Naive thymus-derived CD4-positive, alpha-beta T cell (primary cell): ENCODE measurements around the gene TPI1. TPM values are rescaled to one million over a fixed set of nuclear protein-coding genes. Genes with fewer than 3 reads are reported as not detected.
"Not testable (repeated sequence)": the region's sequence is repeated elsewhere in the genome, so short reads cannot be mapped to it uniquely, and the experiment has no call there.

ENCODE experiments used
- ATAC-seq: fragments of 150-1000 bp; cut with Tn5 transposase; 2 replicates; pipeline ENCODE4 v1.10.0; 2021; ENCODE audit warnings: mild to moderate bottlenecking, moderate library complexity
- CTCF ChIA-PET: fragments of 350-600 bp; sonication (Branson Sonifier 250); formaldehyde crosslinking; loops from one replicate; lab custom pipeline; 2021; ENCODE audit warnings: antibody characterized with exemption; lab: Charles Lee
- POLR2A ChIA-PET: fragments of 350-600 bp; sonication (Branson Sonifier 250); formaldehyde crosslinking; loops from one replicate; lab custom pipeline; 2021; ENCODE audit warnings: antibody characterized with exemption, inconsistent platforms; lab: Charles Lee
- DNase-seq, 9 donors: peaks; one replicate each; pipeline versions ENCODE4 v3.0.0 to v3.0.0-alpha.2; 2020 to 2022; ENCODE audit warnings: mixed read lengths in 1 of 9
- H3K27ac ChIP-seq: one replicate; pipeline ENCODE4 v1.7.0; 2013; ENCODE audit warnings: mild to moderate bottlenecking, low read depth, low read length, moderate library complexity
- H3K27me3 ChIP-seq, 2 donors: one replicate each; pipeline ENCODE4 v1.7.0; 2013; ENCODE audit warnings: low read length in 2 of 2, mild to moderate bottlenecking in 2 of 2, moderate library complexity in 2 of 2; ENCODE audit not compliant: control insufficient read depth in 2 of 2, insufficient read depth in 2 of 2
- H3K36me3 ChIP-seq, 3 experiments: 1 replicate in 2 of 3; 2 replicates in 1 of 3; pipeline ENCODE4 v1.7.0; 2013; ENCODE audit warnings: low read length in 3 of 3, mild to moderate bottlenecking in 3 of 3, moderate library complexity in 1 of 3; ENCODE audit not compliant: insufficient read depth in 3 of 3, control insufficient read depth in 2 of 3
- H3K4me1 ChIP-seq, 2 donors: one replicate each; pipeline ENCODE4 v1.7.0; 2013; ENCODE audit warnings: low read length in 2 of 2, mild to moderate bottlenecking in 2 of 2, moderate library complexity in 1 of 2; ENCODE audit not compliant: control insufficient read depth in 2 of 2, insufficient read depth in 2 of 2
- H3K4me3 ChIP-seq: 2 replicates; pipeline ENCODE4 v1.7.0; 2013; ENCODE audit warnings: mild to moderate bottlenecking, low read length
- H3K9me3 ChIP-seq, 3 experiments: 1 replicate in 2 of 3; 2 replicates in 1 of 3; pipeline ENCODE4 v1.7.0; 2013; ENCODE audit warnings: low read length in 3 of 3; ENCODE audit not compliant: control insufficient read depth in 2 of 3
- H3K27ac Mint-ChIP-seq, 9 donors: one replicate each; pipeline ENCODE4 v1.8.0; 2020 to 2022; ENCODE audit warnings: mixed read lengths in 9 of 9, mild to moderate bottlenecking in 8 of 9, moderate library complexity in 5 of 9, inconsistent platforms in 2 of 9
- H3K27me3 Mint-ChIP-seq, 5 donors: one replicate each; pipeline ENCODE4 v1.8.0; 2021 to 2022; ENCODE audit warnings: mixed read lengths in 5 of 5, mild to moderate bottlenecking in 1 of 5
- H3K36me3 Mint-ChIP-seq, 5 donors: one replicate each; pipeline ENCODE4 v1.8.0; 2020 to 2022; ENCODE audit warnings: mixed read lengths in 5 of 5, mild to moderate bottlenecking in 3 of 5, inconsistent platforms in 1 of 5
- H3K4me1 Mint-ChIP-seq, 7 donors: one replicate each; pipeline ENCODE4 v1.8.0; 2020 to 2022; ENCODE audit warnings: mixed read lengths in 7 of 7, mild to moderate bottlenecking in 3 of 7, inconsistent platforms in 1 of 7
- H3K4me3 Mint-ChIP-seq, 10 donors: one replicate each; pipeline ENCODE4 v1.8.0; 2020 to 2022; ENCODE audit warnings: mild to moderate bottlenecking in 10 of 10, mixed read lengths in 10 of 10, moderate library complexity in 6 of 10, inconsistent platforms in 2 of 10
- H3K9me3 Mint-ChIP-seq, 11 donors: one replicate each; pipeline ENCODE4 v1.8.0; 2020 to 2022; ENCODE audit warnings: mixed read lengths in 11 of 11, mild to moderate bottlenecking in 4 of 11, inconsistent platforms in 1 of 11, moderate library complexity in 1 of 11
- intact Hi-C, 2 donors: fragments of 100-400 bp; cut with micrococcal nuclease; formaldehyde crosslinking; loops; one replicate each; pipeline ENCODE4 v1.15.1; 2023
- polyA plus RNA-seq, 2 donors: library from polyadenylated mRNA; unstranded; fragments of 300-500 nt; fragmentation: Illumina TruSeq; gene quantifications; one replicate each; pipeline ENCODE4 v1.2.3, GENCODE V29; 2021
- total RNA-seq, 6 experiments: library from RNA in 5 of 6; stranded (reverse) in 5 of 6; gene quantifications; 1 replicate in 5 of 6; 2 replicates in 1 of 6; pipeline ENCODE4 v1.2.3 and lab custom pipeline; 2021 to 2026

Gene TPI1
- total and polyA plus RNA-seq, 7 experiments from 2014 or later, result 89.7 to 1,293 (median 163) TPM

- no peaks in the 10 kb centered on the region for H3K27me3 Mint-ChIP-seq
- no peaks in the 10 kb centered on the region for H3K9me3 Mint-ChIP-seq
- H3K4me3 Mint-ChIP-seq, result no peak overlapping the region
- DNase-seq, result no peak
- peaks cover 20 to 68% (median 31%) of the 10 kb centered on the region in 3 experiments for H3K36me3 ChIP-seq
- H3K4me1 Mint-ChIP-seq, result peaks cover 8 to 18% (median 10%) of the 10 kb centered on the region in 7 donors
- H3K27ac Mint-ChIP-seq, result peak overlapping the region in 2 of 9 donors; percentile 74 to 80
- H3K27ac ChIP-seq, result no peak overlapping the region
- H3K27me3 ChIP-seq, result no peaks in the 10 kb centered on the region
- intact Hi-C loops, result no loop called here
- peaks cover 11 to 12% of the 10 kb centered on the region in 2 donors for H3K4me1 ChIP-seq
- no peak for ATAC-seq
- H3K9me3 ChIP-seq, result no peaks in the 10 kb centered on the region
- peaks cover 10 to 43% (median 28%) of the 10 kb centered on the region in 5 donors for H3K36me3 Mint-ChIP-seq
- ChIA-PET POLR2A (interaction anchor here (1.7 to 6.5 kb wide), 2 partner anchors 9 to 11 kb away, joined by 4 to 90 read pairs; partner anchors contain the start of genes CDCA3, SPSB2 and USP5), CTCF (interaction anchor here (0.6 to 2.2 kb wide), 5 partner anchors 8 to 556 kb away, joined by 3 to 8 read pairs (median 4); partner anchors contain the start of genes SPSB2 and USP5)
- H3K4me3 ChIP-seq, result no peak overlapping the region
Measured at GRCh38 chr12:6863586-6864321, 3.6 kb upstream of the TPI1 start.

DNA sequence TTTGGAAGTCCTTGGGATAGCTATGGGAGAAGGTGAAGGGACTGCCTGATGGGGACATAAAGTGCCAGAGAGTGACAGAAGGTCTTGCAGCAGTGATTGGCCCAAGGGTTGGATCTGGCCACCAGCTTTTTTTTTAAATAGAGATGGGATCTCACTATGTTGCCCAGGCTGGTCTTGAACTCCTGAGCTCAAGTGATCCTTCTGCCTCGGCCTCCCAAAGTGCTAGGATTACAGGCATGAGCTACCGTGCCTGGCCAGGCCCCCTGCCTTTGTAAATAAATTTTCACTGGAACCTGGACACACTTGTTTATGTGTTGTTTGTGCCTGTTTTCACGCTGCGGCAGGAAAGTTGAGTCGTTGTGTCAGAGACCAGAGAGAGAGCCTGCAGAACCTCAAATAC lies 2.0 kb upstream of the TPI1 start:
- not testable (repeated sequence) for H3K27ac ChIP-seq, H3K9me3 ChIP-seq, DNase-seq, H3K27me3 Mint-ChIP-seq, H3K9me3 Mint-ChIP-seq, H3K4me3 ChIP-seq, H3K27me3 ChIP-seq, ATAC-seq
- POLR2A ChIA-PET, result interaction anchor here (1.4 to 6.5 kb wide), 5 partner anchors 8 to 112 kb away, joined by 3 to 90 read pairs (median 4); partner anchors contain the start of genes CDCA3, MLF2, SPSB2 and USP5
- intact Hi-C loops, result loop anchor here in 1 of 2 donors (5.0 kb wide), 1 partner anchor 227 kb away; the partner anchor contains the start of gene C1R
- Mint-ChIP-seq H3K36me3 (peaks cover 10 to 55% (median 28%) of the 10 kb centered on the region in 5 donors), H3K4me3 (peak overlapping the region in 9 of 10 donors; percentile 9 to 91 (median 71)), H3K27ac (peak overlapping the region in 5 of 9 donors; percentile 38 to 87 (median 70)), H3K4me1 (peaks cover 20 to 34% (median 23%) of the 10 kb centered on the region in 7 donors)
- Histone ChIP-seq H3K36me3 (peaks cover 15 to 61% (median 18%) of the 10 kb centered on the region in 3 experiments), H3K4me1 (peaks cover 21 to 23% of the 10 kb centered on the region in 2 donors)
- CTCF ChIA-PET, result interaction anchor here (0.6 to 2.2 kb wide), 2 partner anchors 13 to 247 kb away, joined by 3 to 8 read pairs; partner anchors contain the start of gene USP5

GRCh38 chr12:6866163-6866919 lies 990 bp upstream of the TPI1 start:
- Mint-ChIP-seq H3K9me3 (no peaks in the 10 kb centered on the region), H3K4me1 (peaks cover 25 to 44% (median 32%) of the 10 kb centered on the region in 7 donors), H3K4me3 (peak overlapping the region; percentile 87 to 93 (median 90)), H3K27me3 (no peaks in the 10 kb centered on the region), H3K36me3 (peaks cover 5 to 55% (median 19%) of the 10 kb centered on the region in 5 donors), H3K27ac (peak overlapping the region; percentile 33 to 95 (median 85))
- Histone ChIP-seq H3K27me3 (no peaks in the 10 kb centered on the region), H3K9me3 (no peaks in the 10 kb centered on the region), H3K4me3 (peak overlapping the region; percentile 61), H3K27ac (peak overlapping the region; percentile 82), H3K4me1 (peaks cover 29% of the 10 kb centered on the region in 2 donors), H3K36me3 (peaks cover 6 to 61% (median 8%) of the 10 kb centered on the region in 3 experiments)
- ChIA-PET CTCF (interaction anchor here (0.9 to 3.8 kb wide), 2 partner anchors 14 to 81 kb away, joined by 3 to 31 read pairs; partner anchors contain the start of genes CDCA3 and USP5), POLR2A (interaction anchor here (0.9 to 6.5 kb wide), 13 partner anchors 10 to 774 kb away, joined by 3 to 90 read pairs (median 4); partner anchors contain the start of genes C12orf57, CDCA3, MLF2 and RNU7-1)
- ATAC-seq, result no peak
- intact Hi-C loops, result loop anchor here in 1 of 2 donors (5.0 kb wide), 1 partner anchor 226 kb away; the partner anchor contains the start of gene C1R
- DNase-seq, result no peak

GRCh38 chr12:6866920-6867412 lies 365 bp upstream of the TPI1 start:
- H3K36me3 Mint-ChIP-seq, result peaks cover 4 to 55% (median 18%) of the 10 kb centered on the region in 5 donors
- Histone ChIP-seq H3K27ac (peak overlapping the region; percentile 82), H3K4me3 (peak overlapping the region; percentile 61), H3K4me1 (peaks cover 36% of the 10 kb centered on the region in 2 donors), H3K9me3 (no peaks in the 10 kb centered on the region), H3K36me3 (peaks cover 6 to 55% (median 7%) of the 10 kb centered on the region in 3 experiments), H3K27me3 (no peaks in the 10 kb centered on the region)
- POLR2A ChIA-PET, result interaction anchor here (0.9 to 6.5 kb wide), 15 partner anchors 10 to 773 kb away, joined by 3 to 90 read pairs (median 4); partner anchors contain the start of genes C12orf57, CDCA3, ENO2 and RNU7-1
- H3K4me1 Mint-ChIP-seq, result peaks cover 30 to 50% (median 38%) of the 10 kb centered on the region in 7 donors
- H3K27me3 Mint-ChIP-seq, result no peaks in the 10 kb centered on the region
- peak; percentile 10 for ATAC-seq
- CTCF ChIA-PET, result interaction anchor here (0.9 to 3.8 kb wide), 5 partner anchors 15 to 81 kb away, joined by 3 to 31 read pairs (median 4); partner anchors contain the start of genes CDCA3 and USP5
- peak overlapping the region; percentile 87 to 93 (median 90) for H3K4me3 Mint-ChIP-seq
- H3K9me3 Mint-ChIP-seq, result no peaks in the 10 kb centered on the region
- peak overlapping the region; percentile 68 to 95 (median 87) for H3K27ac Mint-ChIP-seq
- intact Hi-C loops, result loop anchor here (1.0 to 5.0 kb wide), 4 partner anchors 15 to 225 kb away; partner anchors contain the start of genes USP5 (in 2 of the 2), C1R (in 1 of the 2), EMG1 (in 1 of the 2) and MLF2 (in 1 of the 2)
- DNase-seq, result peak in 1 of 9 donors; percentile 75

DNA sequence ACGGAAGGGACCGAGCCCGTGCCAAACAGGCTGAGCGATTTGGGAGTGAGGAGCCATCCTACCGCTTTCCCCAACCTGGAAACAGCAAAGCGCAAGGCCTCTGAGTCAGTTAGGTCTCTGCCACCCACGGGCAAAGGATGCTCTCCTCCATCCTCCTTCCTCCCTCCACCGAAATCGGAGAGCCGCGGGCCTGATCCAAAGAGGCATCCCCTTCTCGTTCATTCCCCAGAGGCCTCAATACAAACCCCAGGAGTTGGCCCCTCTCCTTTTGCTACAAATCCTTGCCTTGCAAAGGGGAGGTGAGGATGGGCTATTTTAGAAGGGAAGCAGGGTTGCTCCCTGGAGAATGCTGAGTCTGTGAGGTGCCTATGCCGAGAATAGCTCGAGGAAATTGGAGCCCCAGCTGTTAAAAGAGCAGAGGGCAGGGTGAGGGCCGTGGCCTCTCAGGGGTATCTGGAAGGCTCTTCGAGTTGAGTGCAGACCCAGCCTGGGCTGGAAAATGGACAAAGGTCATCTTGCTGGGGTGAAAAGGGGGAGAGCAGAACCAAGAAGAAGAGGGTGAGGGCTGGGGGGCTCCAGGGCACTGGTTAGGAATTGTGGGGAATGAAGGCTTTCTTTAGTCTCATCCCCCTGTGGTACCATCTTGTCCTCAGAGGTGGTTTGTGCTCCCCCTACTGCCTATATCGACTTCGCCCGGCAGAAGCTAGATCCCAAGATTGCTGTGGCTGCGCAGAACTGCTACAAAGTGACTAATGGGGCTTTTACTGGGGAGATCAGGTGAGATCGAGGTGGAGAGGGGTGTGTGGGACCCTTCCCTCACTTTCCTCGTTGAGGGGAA lies 1.1 kb downstream of the TPI1 start:
- peak overlapping the region; percentile 82 for H3K27ac ChIP-seq
- peaks cover 38 to 39% of the 10 kb centered on the region in 2 donors for H3K4me1 ChIP-seq
- Mint-ChIP-seq H3K27me3 (no peaks in the 10 kb centered on the region), H3K36me3 (peaks cover 0 to 53% (median 10%) of the 10 kb centered on the region in 5 donors), H3K9me3 (no peaks in the 10 kb centered on the region), H3K4me1 (peaks cover 34 to 55% (median 44%) of the 10 kb centered on the region in 7 donors), H3K27ac (peak overlapping the region; percentile 74 to 90 (median 81)), H3K4me3 (peak overlapping the region; percentile 87 to 93 (median 89))
- DNase-seq (peak in 1 of 9 donors; percentile 11), ATAC-seq (no peak)
- H3K9me3 ChIP-seq, result no peaks in the 10 kb centered on the region
- POLR2A ChIA-PET, result interaction anchor here (0.6 to 6.5 kb wide), 25 partner anchors 10 to 435 kb away, joined by 3 to 90 read pairs (median 3); partner anchors contain the start of genes C12orf57, CDCA3, ENO2 and MLF2
- H3K27me3 ChIP-seq, result no peaks in the 10 kb centered on the region
- intact Hi-C loops, result loop anchor here (1.0 to 5.0 kb wide), 15 partner anchors 46 to 320 kb away; partner anchors contain the start of genes C1R (in 2 of the 2), C12orf57 (in 1 of the 2), C1RL (in 1 of the 2) and ENO2 (in 1 of the 2)
- peaks cover 2 to 52% (median 6%) of the 10 kb centered on the region in 3 experiments for H3K36me3 ChIP-seq
- CTCF ChIA-PET, result interaction anchor here (0.9 to 6.9 kb wide), 16 partner anchors 9 to 244 kb away, joined by 3 to 45 read pairs (median 4); partner anchors contain the start of genes C12orf57, C1RL, CDCA3 and ENO2
- H3K4me3 ChIP-seq, result peak overlapping the region; percentile 61
